ENCODE measurements around the gene CPED1. TPM values are rescaled to one million over a fixed set of nuclear protein-coding genes. Genes with fewer than 3 reads are reported as not detected.

Gene CPED1
- total RNA-seq, 1 experiment from 2014 or later, result 0.44 TPM

DNA sequence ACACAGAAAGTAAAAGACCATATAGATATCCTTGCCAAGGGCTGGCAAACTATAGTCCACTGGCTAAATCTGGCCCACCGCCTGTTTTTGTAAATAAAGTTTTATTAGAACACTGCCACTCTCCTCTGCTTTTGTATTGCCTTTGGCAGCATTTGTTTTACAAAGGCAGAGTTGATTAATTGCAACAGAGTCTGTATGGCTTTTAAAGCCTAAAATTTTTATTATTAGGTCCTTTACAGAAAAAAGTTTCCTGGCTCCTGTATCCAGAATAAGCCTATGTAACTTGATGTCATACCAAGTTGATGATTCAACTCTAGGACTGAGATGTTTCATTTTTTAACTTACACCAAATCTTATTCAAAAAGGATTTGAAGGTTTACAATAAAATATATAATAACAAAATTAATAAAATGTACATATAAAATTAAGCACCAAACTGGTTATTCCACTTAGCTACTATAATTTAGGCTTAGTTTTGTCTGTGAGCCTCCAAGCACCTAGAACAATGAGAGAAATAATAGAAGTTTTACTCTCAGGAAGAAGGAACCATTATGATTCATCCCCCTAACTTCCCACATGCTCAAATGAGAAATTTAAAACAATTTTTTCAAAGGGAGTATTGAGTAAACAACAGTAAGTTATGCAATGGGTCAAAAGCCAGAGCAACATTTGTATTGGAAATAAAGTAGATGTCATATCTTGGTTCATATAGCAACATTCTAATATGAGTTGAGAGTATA is 31.9 kb downstream of the CPED1 start (continued):
- TF ChIP-seq, protein P1, sequence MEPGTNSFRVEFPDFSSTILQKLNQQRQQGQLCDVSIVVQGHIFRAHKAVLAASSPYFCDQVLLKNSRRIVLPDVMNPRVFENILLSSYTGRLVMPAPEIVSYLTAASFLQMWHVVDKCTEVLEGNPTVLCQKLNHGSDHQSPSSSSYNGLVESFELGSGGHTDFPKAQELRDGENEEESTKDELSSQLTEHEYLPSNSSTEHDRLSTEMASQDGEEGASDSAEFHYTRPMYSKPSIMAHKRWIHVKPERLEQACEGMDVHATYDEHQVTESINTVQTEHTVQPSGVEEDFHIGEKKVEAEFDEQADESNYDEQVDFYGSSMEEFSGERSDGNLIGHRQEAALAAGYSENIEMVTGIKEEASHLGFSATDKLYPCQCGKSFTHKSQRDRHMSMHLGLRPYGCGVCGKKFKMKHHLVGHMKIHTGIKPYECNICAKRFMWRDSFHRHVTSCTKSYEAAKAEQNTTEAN (CRISPR knock-in tag; IDR thresholded peaks at IDR 0.05), result no peak
- no peak for TF ChIP-seq HMGA2 (CRISPR knock-in tag; IDR thresholded peaks at IDR 0.05)
- no peak for TF ChIP-seq GTF2I (CRISPR knock-in tag; conservative IDR thresholded peaks at IDR 0.05)
- no peak for TF ChIP-seq KAT7 (CRISPR knock-in tag; IDR thresholded peaks at IDR 0.05; ENCODE audit: borderline replicate concordance)
- TF ChIP-seq, protein P2, sequence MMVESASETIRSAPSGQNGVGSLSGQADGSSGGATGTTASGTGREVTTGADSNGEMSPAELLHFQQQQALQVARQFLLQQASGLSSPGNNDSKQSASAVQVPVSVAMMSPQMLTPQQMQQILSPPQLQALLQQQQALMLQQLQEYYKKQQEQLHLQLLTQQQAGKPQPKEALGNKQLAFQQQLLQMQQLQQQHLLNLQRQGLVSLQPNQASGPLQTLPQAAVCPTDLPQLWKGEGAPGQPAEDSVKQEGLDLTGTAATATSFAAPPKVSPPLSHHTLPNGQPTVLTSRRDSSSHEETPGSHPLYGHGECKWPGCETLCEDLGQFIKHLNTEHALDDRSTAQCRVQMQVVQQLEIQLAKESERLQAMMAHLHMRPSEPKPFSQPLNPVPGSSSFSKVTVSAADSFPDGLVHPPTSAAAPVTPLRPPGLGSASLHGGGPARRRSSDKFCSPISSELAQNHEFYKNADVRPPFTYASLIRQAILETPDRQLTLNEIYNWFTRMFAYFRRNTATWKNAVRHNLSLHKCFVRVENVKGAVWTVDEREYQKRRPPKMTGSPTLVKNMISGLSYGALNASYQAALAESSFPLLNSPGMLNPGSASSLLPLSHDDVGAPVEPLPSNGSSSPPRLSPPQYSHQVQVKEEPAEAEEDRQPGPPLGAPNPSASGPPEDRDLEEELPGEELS (CRISPR knock-in tag; IDR thresholded peaks at IDR 0.05), result no peak
- TF ChIP-seq, protein P3, sequence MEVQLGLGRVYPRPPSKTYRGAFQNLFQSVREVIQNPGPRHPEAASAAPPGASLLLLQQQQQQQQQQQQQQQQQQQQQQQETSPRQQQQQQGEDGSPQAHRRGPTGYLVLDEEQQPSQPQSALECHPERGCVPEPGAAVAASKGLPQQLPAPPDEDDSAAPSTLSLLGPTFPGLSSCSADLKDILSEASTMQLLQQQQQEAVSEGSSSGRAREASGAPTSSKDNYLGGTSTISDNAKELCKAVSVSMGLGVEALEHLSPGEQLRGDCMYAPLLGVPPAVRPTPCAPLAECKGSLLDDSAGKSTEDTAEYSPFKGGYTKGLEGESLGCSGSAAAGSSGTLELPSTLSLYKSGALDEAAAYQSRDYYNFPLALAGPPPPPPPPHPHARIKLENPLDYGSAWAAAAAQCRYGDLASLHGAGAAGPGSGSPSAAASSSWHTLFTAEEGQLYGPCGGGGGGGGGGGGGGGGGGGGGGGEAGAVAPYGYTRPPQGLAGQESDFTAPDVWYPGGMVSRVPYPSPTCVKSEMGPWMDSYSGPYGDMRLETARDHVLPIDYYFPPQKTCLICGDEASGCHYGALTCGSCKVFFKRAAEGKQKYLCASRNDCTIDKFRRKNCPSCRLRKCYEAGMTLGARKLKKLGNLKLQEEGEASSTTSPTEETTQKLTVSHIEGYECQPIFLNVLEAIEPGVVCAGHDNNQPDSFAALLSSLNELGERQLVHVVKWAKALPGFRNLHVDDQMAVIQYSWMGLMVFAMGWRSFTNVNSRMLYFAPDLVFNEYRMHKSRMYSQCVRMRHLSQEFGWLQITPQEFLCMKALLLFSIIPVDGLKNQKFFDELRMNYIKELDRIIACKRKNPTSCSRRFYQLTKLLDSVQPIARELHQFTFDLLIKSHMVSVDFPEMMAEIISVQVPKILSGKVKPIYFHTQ (CRISPR knock-in tag; IDR thresholded peaks at IDR 0.05), result no peak
- TF ChIP-seq, protein P4, sequence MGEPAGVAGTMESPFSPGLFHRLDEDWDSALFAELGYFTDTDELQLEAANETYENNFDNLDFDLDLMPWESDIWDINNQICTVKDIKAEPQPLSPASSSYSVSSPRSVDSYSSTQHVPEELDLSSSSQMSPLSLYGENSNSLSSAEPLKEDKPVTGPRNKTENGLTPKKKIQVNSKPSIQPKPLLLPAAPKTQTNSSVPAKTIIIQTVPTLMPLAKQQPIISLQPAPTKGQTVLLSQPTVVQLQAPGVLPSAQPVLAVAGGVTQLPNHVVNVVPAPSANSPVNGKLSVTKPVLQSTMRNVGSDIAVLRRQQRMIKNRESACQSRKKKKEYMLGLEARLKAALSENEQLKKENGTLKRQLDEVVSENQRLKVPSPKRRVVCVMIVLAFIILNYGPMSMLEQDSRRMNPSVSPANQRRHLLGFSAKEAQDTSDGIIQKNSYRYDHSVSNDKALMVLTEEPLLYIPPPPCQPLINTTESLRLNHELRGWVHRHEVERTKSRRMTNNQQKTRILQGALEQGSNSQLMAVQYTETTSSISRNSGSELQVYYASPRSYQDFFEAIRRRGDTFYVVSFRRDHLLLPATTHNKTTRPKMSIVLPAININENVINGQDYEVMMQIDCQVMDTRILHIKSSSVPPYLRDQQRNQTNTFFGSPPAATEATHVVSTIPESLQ (CRISPR knock-in tag; IDR thresholded peaks at IDR 0.05), result no peak
- TF ChIP-seq ZNF671 (CRISPR knock-in tag; IDR thresholded peaks at IDR 0.05), result no peak
- TF ChIP-seq ZNF317 (CRISPR knock-in tag; IDR thresholded peaks at IDR 0.05; ENCODE audit: borderline replicate concordance, low read depth), result no peak

DNA sequence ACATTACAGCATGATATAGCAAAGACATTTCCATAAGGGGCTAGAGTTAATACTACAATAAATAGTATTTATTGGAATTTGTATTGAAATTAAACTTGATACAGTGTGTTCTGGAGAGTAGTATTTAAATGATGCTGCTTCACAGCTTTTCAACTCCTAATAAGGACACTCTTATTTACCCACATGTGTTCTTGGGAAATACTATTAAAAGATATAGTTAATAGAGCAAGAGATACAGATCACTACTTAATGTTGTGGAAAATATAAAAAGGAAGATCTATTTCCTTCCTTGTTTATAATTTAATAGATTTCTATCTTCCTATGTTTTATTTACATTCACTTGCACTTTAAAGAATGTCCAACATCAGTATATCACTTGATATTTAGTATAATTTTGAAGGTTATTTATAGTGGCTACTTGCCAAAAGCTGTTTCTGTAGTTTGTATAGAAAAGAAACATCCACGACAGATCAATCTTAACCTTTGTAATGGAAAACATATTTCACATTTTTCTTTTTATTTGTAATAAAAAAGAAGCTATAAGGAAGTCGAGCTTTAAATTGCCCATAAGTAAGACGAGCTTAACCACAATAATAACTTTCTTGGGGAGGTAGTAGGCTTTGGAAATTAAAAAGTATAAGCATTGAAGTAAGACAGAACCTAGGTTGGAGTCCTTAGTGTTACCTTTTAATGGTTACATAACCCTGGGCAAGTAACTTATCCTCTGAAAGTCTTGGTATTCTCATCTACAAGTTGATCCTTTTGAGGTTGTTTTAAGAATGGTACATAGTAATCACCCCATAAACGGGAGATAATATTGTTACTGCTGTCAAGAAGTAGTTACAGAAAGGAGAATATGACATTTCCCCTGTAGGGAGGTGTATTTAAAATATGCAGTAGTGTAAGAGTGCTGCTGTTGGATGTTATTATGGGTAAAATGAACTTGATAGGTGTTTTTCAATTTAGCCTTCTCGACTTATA is 32.8 kb downstream of the CPED1 start:
- ChIA-PET POLR2A (no interaction called here), CTCF (no interaction called here)
- no peak overlapping the region for H3K27ac Mint-ChIP-seq
- H3K27me3 Mint-ChIP-seq (ENCODE audit: low read depth), result no peaks in the 10 kb centered on the region
- 0 out of 2 replicates have a peak, but pooled peaks cover 4% of the 10 kb centered on the region for H3K9me3 Mint-ChIP-seq
- H3K4me1 Mint-ChIP-seq, result 0 out of 2 replicates have a peak, but pooled peaks cover 3% of the 10 kb centered on the region
- no peaks in the 10 kb centered on the region for H3K36me3 Mint-ChIP-seq
- no peak overlapping the region for H3K4me3 Mint-ChIP-seq
- ATAC-seq, result no peak
- DNase-seq (ENCODE audit: low spot score), result no peak
- TF ChIP-seq GTF2I (CRISPR knock-in tag; conservative IDR thresholded peaks at IDR 0.05), result no peak
- no peak for TF ChIP-seq ZNF416 (CRISPR knock-in tag; IDR thresholded peaks at IDR 0.05)
- TF ChIP-seq, protein P1 (CRISPR knock-in tag; IDR thresholded peaks at IDR 0.05), result no peak
- TF ChIP-seq, protein P5, sequence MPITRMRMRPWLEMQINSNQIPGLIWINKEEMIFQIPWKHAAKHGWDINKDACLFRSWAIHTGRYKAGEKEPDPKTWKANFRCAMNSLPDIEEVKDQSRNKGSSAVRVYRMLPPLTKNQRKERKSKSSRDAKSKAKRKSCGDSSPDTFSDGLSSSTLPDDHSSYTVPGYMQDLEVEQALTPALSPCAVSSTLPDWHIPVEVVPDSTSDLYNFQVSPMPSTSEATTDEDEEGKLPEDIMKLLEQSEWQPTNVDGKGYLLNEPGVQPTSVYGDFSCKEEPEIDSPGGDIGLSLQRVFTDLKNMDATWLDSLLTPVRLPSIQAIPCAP (CRISPR knock-in tag; IDR thresholded peaks at IDR 0.05), result no peak
- TF ChIP-seq ZNF423 (CRISPR knock-in tag; IDR thresholded peaks at IDR 0.05), result no peak
- TF ChIP-seq, protein P6, sequence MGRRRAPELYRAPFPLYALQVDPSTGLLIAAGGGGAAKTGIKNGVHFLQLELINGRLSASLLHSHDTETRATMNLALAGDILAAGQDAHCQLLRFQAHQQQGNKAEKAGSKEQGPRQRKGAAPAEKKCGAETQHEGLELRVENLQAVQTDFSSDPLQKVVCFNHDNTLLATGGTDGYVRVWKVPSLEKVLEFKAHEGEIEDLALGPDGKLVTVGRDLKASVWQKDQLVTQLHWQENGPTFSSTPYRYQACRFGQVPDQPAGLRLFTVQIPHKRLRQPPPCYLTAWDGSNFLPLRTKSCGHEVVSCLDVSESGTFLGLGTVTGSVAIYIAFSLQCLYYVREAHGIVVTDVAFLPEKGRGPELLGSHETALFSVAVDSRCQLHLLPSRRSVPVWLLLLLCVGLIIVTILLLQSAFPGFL (CRISPR knock-in tag; IDR thresholded peaks at IDR 0.05; ENCODE audit: borderline replicate concordance), result no peak

Data from WTC11 (cell line).